ENCODE data around the gene PPP1R26.

- TF ChIP-seq CTCF (tag by site-specific recombination; IDR thresholded peaks at IDR 0.05) (no peak), ZNF274 (IDR thresholded peaks at IDR 0.05; ENCODE audit: low read length) (no peak), ZNF274 (tag by site-specific recombination; IDR thresholded peaks at IDR 0.05; ENCODE audit: borderline replicate concordance) (no peak), SCRT2 (tag by site-specific recombination; IDR thresholded peaks at IDR 0.05) (no peak), ZNF707 (tag by site-specific recombination; IDR thresholded peaks at IDR 0.05) (no peak), ZNF558 (tag by site-specific recombination; IDR thresholded peaks at IDR 0.05) (no peak), PATZ1 (tag by site-specific recombination; IDR thresholded peaks at IDR 0.05) (no peak), REST (tag by site-specific recombination; IDR thresholded peaks at IDR 0.05) (no peak), PRDM4 (tag by site-specific recombination; IDR thresholded peaks at IDR 0.05) (no peak), ZSCAN18 (tag by site-specific recombination; IDR thresholded peaks at IDR 0.05) (no peak), MYNN (tag by site-specific recombination; IDR thresholded peaks at IDR 0.05; ENCODE audit: borderline replicate concordance) (no peak), ZNF239 (tag by site-specific recombination; IDR thresholded peaks at IDR 0.05) (no peak)
These were observed 28.6 kb upstream of the PPP1R26 start for GRCh38 chr9:135450956-135451355.

All from HEK293 (cell line).